ENCODE measurements around the gene FLCN. TPM values are rescaled to one million over a fixed set of nuclear protein-coding genes. Genes with fewer than 3 reads are reported as not detected.
"Not testable (repeated sequence)": the region's sequence is repeated elsewhere in the genome, so short reads cannot be mapped to it uniquely, and the experiment has no call there.

FLCN gene
- total and polyA plus RNA-seq, 2 donors = 14.4 to 14.6 TPM

DNA sequence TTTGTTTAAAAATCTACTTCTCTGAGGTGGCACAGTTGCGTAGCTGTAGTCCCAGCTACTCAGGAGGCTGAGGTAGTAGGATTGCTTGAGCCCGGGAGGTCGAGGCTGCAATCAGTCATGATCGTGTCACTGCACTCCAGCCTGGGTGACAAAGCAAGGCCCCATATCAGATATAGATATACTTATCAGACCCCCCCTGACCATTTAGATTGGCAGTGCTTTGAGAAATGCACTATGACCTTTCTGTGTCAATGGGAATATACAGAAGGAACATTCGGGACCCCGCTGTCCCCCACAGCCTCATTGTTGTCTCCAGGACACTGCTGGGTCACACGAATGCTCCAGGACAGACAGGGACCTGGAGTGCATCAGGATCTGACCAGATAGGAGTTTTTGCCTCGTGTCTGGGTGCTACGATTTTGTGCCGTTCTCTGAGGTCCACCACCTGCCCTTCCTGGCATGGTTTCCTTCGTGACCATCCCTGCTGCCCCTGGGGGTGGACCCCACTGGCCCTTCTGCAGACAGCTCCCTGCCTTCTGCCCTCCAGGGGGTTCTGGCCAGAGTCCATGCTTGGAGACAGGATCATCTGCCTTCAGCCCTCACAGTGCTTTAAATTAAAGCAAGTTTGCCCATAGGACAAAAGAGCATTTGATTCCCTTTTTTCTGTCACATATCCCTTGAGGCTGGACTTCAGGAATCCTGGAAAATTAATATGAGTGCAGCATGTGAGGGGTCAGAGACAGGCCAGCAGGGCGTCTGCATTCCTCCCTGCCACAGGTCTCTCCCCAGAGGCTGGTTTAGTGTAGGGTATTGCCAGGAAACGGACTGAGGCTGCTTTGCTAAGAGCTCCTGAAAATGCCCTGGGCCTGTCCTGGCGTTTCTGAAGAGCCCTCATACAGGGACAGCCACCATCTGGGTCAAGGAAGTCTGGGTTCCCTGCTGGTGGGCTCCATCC, 50.1 kb downstream of the FLCN start:
- Histone ChIP-seq H3K27ac (ENCODE audit: low read depth in 1 of 2, low read length in 1 of 2) (no peak overlapping the region), H3K4me1 (ENCODE audit: control insufficient read depth in 2 of 2, insufficient read depth in 2 of 2, low read length in 2 of 2) (peaks cover 17 to 33% of the 10 kb centered on the region in 2 donors), H3K27me3 (ENCODE audit: control insufficient read depth in 2 of 2, insufficient read depth in 1 of 2, low read length in 1 of 2) (peaks cover 0 to 2% of the 10 kb centered on the region in 2 donors), H3K4me3 (ENCODE audit: low read length in 2 of 2) (no peak overlapping the region), H3K9me3 (ENCODE audit: control insufficient read depth in 2 of 2, insufficient read depth in 1 of 2, low read length in 1 of 2) (no peaks in the 10 kb centered on the region), H3K36me3 (ENCODE audit: control insufficient read depth in 2 of 2, insufficient read depth in 2 of 2, low read length in 1 of 2) (peaks cover 23 to 41% of the 10 kb centered on the region in 2 donors)
- DNase-seq (ENCODE audit: low read depth in 6 of 9, low spot score in 9 of 9) = no peak
- WGBS = 95% methylated on average over 14 of the region's 14 CpGs

DNA sequence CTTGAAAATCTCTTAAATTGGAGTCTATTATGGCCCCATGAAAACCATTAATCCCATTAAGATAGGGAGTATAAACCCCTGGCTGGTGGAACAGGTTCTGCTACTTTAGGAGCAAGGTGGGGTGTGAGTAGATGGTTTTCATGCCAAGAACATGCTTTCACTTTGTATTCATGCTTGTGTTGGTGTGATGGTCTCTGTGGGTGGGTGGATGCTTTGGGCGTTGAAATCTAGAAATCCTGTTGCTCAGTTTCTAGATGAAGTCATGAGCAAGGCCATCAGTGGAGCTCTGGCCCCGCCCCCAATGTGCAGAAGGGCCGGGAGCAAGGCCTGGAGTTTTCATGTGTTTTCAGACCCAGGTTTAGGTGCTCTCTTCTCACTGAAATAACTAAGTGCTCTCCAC, 50.9 kb downstream of the FLCN start:
- Histone ChIP-seq H3K4me1 (ENCODE audit: control insufficient read depth in 2 of 2, insufficient read depth in 2 of 2, low read length in 2 of 2) (peaks cover 20 to 41% of the 10 kb centered on the region in 2 donors), H3K9me3 (ENCODE audit: control insufficient read depth in 2 of 2, insufficient read depth in 1 of 2, low read length in 1 of 2) (no peaks in the 10 kb centered on the region), H3K27ac (ENCODE audit: low read depth in 1 of 2, low read length in 1 of 2) (no peak overlapping the region), H3K36me3 (ENCODE audit: control insufficient read depth in 2 of 2, insufficient read depth in 2 of 2, low read length in 1 of 2) (peaks cover 25 to 42% of the 10 kb centered on the region in 2 donors), H3K27me3 (ENCODE audit: control insufficient read depth in 2 of 2, insufficient read depth in 1 of 2, low read length in 1 of 2) (peaks cover 0 to 2% of the 10 kb centered on the region in 2 donors), H3K4me3 (ENCODE audit: low read length in 2 of 2) (no peak overlapping the region)
- WGBS = 83% methylated on average over 3 of the region's 3 CpGs
- peak in 1 of 9 donors; percentile 18 for DNase-seq (ENCODE audit: low read depth in 6 of 9, low spot score in 9 of 9)

DNA sequence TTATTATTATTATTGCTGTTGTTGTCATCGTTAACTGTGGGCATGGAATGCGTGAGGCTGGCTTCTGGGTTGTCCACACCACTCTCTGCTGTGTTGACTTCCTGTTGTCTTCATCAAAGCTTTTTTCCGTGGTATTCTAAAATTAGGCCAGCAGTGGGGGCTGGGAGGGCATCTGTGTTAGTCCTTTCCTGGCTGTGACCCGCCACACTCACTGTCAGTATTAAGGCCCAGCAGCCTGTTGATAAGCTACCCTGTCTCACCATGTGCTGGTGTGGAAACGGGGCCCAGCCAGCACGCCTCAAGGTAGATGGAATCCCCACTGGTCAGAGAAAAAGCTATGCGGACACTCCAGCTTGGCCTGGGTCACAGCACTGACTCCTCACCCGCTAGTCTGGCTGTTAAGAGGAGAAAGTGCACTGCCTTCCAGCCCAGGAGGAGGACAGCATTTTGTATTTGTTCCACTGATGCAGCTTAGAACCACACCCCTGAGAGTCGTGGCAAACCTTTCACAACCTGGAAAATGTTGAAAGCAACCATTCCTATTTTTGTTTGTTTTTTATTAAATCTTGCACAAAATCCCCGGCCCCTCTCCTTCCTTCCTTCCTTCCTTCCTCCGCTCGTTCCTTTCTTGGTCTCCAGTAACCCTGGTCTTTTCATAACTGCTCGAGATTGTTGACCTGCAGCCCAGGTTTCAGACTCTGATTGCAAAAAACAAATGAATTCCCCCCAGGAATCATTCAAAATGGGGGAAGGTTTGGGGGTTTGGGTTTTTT, 51.8 kb downstream of the FLCN start:
- not testable (repeated sequence) for H3K27ac ChIP-seq (ENCODE audit: low read depth in 1 of 2, low read length in 1 of 2); H3K9me3 ChIP-seq (ENCODE audit: control insufficient read depth in 2 of 2, insufficient read depth in 1 of 2, low read length in 1 of 2); H3K27me3 ChIP-seq (ENCODE audit: control insufficient read depth in 2 of 2, insufficient read depth in 1 of 2, low read length in 1 of 2); H3K4me3 ChIP-seq (ENCODE audit: low read length in 2 of 2); DNase-seq (ENCODE audit: low read depth in 6 of 9, low spot score in 9 of 9)
- Histone ChIP-seq H3K36me3 (ENCODE audit: control insufficient read depth in 2 of 2, insufficient read depth in 2 of 2, low read length in 1 of 2) (peaks cover 34 to 51% of the 10 kb centered on the region in 2 donors), H3K4me1 (ENCODE audit: control insufficient read depth in 2 of 2, insufficient read depth in 2 of 2, low read length in 2 of 2) (peaks cover 20 to 48% of the 10 kb centered on the region in 2 donors)
- 86% methylated on average over 13 of the region's 13 CpGs for WGBS

DNA sequence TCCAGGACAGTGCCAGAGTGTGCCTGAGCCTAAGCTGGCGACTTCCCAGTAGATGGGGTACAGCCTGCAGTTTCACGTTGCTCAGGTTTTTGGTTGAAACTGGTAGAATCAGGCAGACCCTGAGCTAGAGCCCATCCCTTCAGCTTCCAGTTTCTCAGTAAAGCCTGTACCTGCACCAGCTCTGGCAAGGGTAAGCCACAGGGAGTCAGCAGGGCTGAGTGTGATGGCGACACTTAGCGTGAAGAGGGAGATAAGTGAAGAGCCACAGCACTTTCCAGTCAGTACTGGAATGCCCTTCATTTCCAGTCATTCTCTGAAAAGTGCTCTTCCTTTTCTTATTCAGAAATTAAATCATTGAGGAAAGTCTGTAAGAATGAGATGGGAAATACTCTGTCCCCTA, 53.2 kb downstream of the FLCN start:
- Histone ChIP-seq H3K4me3 (ENCODE audit: low read length in 2 of 2) (no peak overlapping the region), H3K4me1 (ENCODE audit: control insufficient read depth in 2 of 2, insufficient read depth in 2 of 2, low read length in 2 of 2) (peaks cover 20 to 51% of the 10 kb centered on the region in 2 donors), H3K27me3 (ENCODE audit: control insufficient read depth in 2 of 2, insufficient read depth in 1 of 2, low read length in 1 of 2) (peaks cover 0 to 2% of the 10 kb centered on the region in 2 donors), H3K27ac (ENCODE audit: low read depth in 1 of 2, low read length in 1 of 2) (no peak overlapping the region), H3K36me3 (ENCODE audit: control insufficient read depth in 2 of 2, insufficient read depth in 2 of 2, low read length in 1 of 2) (peaks cover 41 to 54% of the 10 kb centered on the region in 2 donors), H3K9me3 (ENCODE audit: control insufficient read depth in 2 of 2, insufficient read depth in 1 of 2, low read length in 1 of 2) (peaks cover 0 to 3% of the 10 kb centered on the region in 2 donors)
- WGBS = 98% methylated on average over 4 of the region's 4 CpGs
- no peak for DNase-seq (ENCODE audit: low read depth in 6 of 9, low spot score in 9 of 9)

DNA sequence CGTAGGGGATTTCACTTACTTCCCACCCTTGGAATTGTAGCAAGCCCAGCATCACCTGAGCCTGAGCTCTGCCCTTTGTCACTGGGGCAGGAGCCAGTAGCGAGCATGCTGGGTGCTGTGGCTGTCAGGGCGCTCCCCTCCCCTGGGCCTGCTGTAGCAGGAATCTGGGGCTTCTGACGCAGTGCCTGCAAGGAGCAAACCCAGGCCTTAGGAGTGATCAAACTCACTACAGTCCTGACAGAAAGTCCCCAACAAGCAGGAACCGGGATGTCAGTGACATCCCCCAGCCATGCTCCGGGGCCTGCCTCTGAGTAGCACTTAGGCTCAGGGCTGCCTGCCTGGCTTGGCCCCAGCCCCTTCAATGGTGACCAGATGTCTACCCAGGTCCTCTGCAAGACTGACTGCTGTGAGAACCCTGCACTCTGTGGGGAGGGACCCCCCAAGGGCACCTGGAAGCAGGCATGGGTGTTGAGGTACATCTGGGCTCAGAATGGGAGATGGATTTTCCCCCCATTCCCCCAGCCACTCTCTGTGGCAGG, 54.3 kb downstream of the FLCN start:
- Histone ChIP-seq H3K4me3 (ENCODE audit: low read length in 2 of 2) (no peak overlapping the region), H3K36me3 (ENCODE audit: control insufficient read depth in 2 of 2, insufficient read depth in 2 of 2, low read length in 1 of 2) (peaks cover 37 to 60% of the 10 kb centered on the region in 2 donors), H3K27ac (ENCODE audit: low read depth in 1 of 2, low read length in 1 of 2) (peak overlapping the region; percentile 55 to 80), H3K9me3 (ENCODE audit: control insufficient read depth in 2 of 2, insufficient read depth in 1 of 2, low read length in 1 of 2) (peaks cover 0 to 3% of the 10 kb centered on the region in 2 donors), H3K27me3 (ENCODE audit: control insufficient read depth in 2 of 2, insufficient read depth in 1 of 2, low read length in 1 of 2) (peaks cover 0 to 2% of the 10 kb centered on the region in 2 donors), H3K4me1 (ENCODE audit: control insufficient read depth in 2 of 2, insufficient read depth in 2 of 2, low read length in 2 of 2) (peaks cover 20 to 51% of the 10 kb centered on the region in 2 donors)
- WGBS = 87% methylated on average over 6 of the region's 6 CpGs
- DNase-seq (ENCODE audit: low read depth in 6 of 9, low spot score in 9 of 9) = peak in 1 of 9 donors; percentile 19

DNA sequence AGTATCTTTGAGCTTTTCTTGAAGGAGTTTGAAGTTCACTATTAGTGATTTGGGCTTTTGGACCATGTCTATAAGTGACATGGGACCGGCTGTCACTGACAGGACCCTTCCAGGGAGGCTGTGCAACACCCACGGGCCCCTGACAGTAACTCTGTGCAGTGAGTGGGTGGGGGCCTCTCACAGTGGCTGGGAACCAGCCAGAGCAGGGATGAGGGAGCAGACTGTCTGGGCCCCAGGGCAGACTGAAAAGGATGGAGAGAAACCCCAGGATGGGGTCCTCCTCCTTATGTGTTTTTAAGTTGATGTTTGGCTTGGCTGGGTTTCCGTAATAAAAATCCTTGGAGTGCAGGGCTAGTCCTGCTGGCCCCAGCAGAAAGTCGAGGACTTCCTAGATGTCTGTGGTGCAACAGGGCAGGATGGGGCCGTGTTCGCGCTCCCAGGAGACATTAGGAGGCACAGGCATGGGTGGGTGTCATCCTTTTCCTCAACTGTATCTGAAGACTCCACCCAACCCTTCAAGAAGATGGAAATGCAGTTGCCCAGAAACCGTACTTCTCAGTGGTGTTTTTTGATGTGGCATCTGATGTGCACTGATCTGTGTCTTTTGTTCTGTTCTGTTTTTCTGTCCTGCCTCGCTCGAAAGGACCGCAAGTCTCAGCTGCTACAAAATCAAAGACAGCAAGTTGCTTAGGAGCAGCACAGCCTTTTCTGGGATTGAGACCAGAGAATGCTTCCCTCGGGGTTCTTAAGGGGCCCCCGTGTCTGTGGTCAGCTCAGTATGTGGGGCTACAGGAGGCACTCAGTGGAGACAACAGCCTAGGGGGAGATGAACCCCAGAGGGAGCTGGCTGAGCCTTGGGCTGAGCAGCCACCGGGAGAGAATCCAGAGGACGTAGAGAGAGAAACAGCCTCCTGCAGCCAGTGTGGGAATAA, 55.0 kb downstream of the FLCN start:
- H3K9me3 ChIP-seq (ENCODE audit: control insufficient read depth in 2 of 2, insufficient read depth in 1 of 2, low read length in 1 of 2) = peaks cover 0 to 3% of the 10 kb centered on the region in 2 donors
- peak overlapping the region; percentile 32 to 80 for H3K27ac ChIP-seq (ENCODE audit: low read depth in 1 of 2, low read length in 1 of 2)
- peaks cover 0 to 2% of the 10 kb centered on the region in 2 donors for H3K27me3 ChIP-seq (ENCODE audit: control insufficient read depth in 2 of 2, insufficient read depth in 1 of 2, low read length in 1 of 2)
- peaks cover 20 to 51% of the 10 kb centered on the region in 2 donors for H3K4me1 ChIP-seq (ENCODE audit: control insufficient read depth in 2 of 2, insufficient read depth in 2 of 2, low read length in 2 of 2)
- peaks cover 44 to 61% of the 10 kb centered on the region in 2 donors for H3K36me3 ChIP-seq (ENCODE audit: control insufficient read depth in 2 of 2, insufficient read depth in 2 of 2, low read length in 1 of 2)
- DNase-seq (ENCODE audit: low read depth in 6 of 9, low spot score in 9 of 9) = peak; percentile 26 to 90 (median 69)
- no peak overlapping the region for H3K4me3 ChIP-seq (ENCODE audit: low read length in 2 of 2)
- WGBS = 38% methylated on average over 15 of the region's 15 CpGs

DNA sequence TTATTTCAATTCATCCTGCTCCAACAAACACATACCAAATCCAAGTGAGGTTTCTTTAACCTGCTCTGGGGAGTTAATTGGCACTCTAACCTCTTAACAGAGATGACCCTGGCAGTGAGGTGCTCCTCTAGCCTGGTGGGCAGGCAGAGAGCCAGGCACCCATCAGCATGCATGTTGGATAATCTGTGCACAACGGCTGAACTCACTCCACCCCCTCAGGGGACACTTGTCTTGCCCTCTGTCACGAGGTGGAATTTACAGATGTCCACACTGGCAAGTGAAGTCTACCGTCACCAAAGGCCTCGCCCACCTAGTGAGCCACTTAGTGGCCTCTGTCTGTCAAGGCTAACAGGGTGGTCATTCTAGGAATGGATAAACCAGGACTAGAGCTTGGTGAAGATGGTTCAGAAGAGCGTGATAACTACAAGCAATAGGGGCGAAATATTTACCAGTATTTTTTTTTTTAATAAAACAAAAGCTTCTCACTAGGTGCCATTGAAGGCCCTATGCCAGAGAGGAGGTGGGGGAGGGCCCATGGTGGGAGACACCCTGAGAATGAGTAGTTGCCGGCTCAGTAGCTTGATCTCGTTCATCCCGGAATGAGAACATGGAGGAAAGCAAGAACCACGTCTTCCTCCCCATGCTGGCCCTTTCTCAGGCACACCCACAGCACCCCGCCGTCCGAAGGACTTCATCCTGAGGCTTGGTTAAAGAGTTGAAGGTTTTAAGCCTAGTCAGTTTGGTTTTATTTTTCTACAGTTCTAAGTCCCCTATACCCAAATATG, 56.0 kb downstream of the FLCN start:
- H3K36me3 ChIP-seq (ENCODE audit: control insufficient read depth in 2 of 2, insufficient read depth in 2 of 2, low read length in 1 of 2) = peaks cover 54 to 71% of the 10 kb centered on the region in 2 donors
- H3K4me3 ChIP-seq (ENCODE audit: low read length in 2 of 2) = no peak overlapping the region
- peaks cover 0 to 2% of the 10 kb centered on the region in 2 donors for H3K27me3 ChIP-seq (ENCODE audit: control insufficient read depth in 2 of 2, insufficient read depth in 1 of 2, low read length in 1 of 2)
- H3K4me1 ChIP-seq (ENCODE audit: control insufficient read depth in 2 of 2, insufficient read depth in 2 of 2, low read length in 2 of 2) = peaks cover 20 to 47% of the 10 kb centered on the region in 2 donors
- no peak for DNase-seq (ENCODE audit: low read depth in 6 of 9, low spot score in 9 of 9)
- 97% methylated on average over 13 of the region's 13 CpGs for WGBS
- H3K27ac ChIP-seq (ENCODE audit: low read depth in 1 of 2, low read length in 1 of 2) = peak overlapping the region in 1 of 2 donors; percentile 40
- peaks cover 0 to 3% of the 10 kb centered on the region in 2 donors for H3K9me3 ChIP-seq (ENCODE audit: control insufficient read depth in 2 of 2, insufficient read depth in 1 of 2, low read length in 1 of 2)

Measured in thymus (tissue), 11 donors.